ENCODE measurements around the gene AHSA1. TPM values are rescaled to one million over a fixed set of nuclear protein-coding genes. Genes with fewer than 3 reads are reported as not detected.
"Not testable (repeated sequence)": the region's sequence is repeated elsewhere in the genome, so short reads cannot be mapped to it uniquely, and the experiment has no call there.

AHSA1 gene
- total RNA-seq, result 10 to 100 TPM; 83.3 to 86.3 TPM
- long read RNA-seq, transcript AHSA1-201 (9 exons, 1,402 nt), result major isoform, 82 of 86 reads
- long read RNA-seq, partial matches to known transcripts, result 1 of 86 reads
- long read RNA-seq, other reads (novel, unspliced or antisense), result 1 of 86 reads

DNA sequence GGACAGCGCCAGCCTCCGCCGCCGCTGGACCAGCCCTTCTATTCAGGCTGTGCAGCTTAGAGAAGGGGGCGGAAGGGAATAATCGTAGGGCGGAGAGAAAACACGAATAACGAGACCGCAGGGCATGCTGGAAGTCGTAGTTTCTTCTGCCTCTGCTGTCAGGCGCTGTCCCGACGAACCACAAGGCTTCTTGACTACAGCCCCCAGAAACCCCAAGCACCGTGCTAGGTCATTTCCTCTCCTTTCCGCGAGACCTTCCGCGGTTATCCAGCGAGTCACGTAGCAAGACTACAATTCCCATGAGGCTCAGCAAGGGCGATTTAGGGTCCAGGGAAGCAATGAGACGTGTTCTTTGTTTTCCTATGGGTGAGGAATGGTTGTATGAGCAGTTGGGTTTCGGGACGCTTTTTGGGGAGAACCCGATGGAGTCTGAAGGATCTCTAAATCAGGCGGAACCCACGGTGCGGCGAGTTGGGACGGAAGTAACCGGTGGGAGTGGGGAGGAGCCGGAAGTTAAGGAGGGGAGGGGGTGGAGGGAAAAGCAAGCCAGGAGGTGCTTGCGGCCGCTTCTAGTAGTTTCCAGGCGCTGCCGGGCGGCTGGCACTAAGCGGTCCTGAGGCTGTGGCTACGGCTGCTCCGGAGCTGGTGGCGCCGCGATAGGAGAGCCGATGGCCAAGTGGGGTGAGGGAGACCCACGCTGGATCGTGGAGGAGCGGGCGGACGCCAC lies at the start of gene AHSA1, which contains the start of gene VIPAS39:
Gene AHSA1, plus strand, starts transcription at position 572 of the 727 bp plus-strand sequence. Its CDS starts 97 bp downstream, at position 669.
Gene VIPAS39, minus strand, starts transcription at position 80 of the 727 bp plus-strand sequence. CDS start 3,499 bp downstream, outside the sequence.
- intact Hi-C loops (cut with DNase I, micrococcal nuclease), result no loop called here
- DNase-seq, result peak; percentile 93 to 98
- peak; percentile 92 for ATAC-seq

DNA sequence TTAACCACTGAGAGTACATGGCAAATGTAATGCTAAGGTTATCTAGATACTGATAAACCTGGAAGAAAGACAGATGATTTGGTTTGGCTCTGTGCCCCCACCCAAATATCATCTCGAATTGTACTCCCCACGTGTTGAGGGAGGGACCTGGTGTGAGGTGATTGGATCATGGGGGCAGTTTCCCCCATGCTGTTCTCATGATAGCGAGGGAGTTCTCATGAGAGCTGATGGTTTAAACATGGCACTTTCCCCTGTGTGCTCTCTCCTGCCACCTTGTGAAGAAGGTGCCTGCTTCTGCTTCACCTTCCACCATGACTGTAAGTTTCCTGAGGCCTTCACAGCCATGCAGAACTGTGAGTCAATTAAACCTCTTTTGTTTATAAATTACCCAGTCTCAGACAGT lies 48.8 kb upstream of the AHSA1 start:
- peak; percentile 42 for ATAC-seq
- intact Hi-C loops (cut with DNase I, micrococcal nuclease), result no loop called here
- DNase-seq, result peak in 1 of 2 donors; percentile 11

DNA sequence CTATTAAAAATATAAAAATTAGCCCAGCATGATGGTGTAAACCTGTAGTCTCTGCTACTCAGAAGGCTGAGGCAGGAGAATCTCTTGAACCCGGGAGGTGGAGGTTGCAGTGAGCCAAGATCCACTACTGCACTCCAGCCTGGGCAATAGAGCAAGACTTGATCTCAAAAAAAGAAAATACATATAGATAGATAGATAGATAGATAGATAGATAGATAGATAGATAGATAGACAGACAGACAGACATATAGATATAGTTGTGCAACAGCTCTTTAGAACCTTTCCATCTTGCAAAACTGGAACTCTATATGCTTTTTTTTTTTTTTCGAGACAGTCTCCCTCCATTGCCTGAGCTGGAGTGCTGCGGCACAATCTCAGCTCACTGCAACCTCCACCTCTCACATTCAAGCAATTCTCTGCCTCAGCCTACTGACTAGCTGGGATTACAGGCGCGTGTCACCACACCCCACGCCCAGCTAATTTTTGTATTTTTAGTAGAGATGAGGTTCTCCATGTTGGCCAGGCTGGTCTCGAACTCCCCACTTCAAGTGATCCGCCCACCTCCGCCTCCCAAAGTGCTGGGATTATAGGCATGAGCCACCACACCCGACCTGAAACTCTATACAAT lies 42.4 kb upstream of the AHSA1 start:
- DNase-seq; intact Hi-C loops (cut with DNase I, micrococcal nuclease); ATAC-seq: not testable (repeated sequence)

DNA sequence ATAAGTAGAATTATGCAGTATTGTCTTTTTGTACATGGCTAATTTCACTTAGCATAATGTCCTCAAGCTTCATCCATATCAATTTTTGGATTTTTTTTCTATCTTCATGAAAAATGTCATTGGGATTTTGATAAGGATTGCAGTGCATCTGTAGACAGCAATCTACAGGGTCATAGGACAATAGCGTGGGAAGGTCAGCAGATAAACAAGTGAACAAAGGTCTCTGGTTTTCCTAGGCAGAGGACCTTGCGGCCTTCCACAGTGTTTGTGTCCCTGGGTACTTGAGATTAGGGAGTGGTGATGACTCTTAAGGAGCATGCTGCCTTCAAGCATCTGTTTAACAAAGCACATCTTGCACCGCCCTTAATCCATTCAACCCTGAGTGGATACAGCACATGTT lies 41.8 kb upstream of the AHSA1 start:
- DNase-seq; intact Hi-C loops (cut with DNase I, micrococcal nuclease); ATAC-seq: not testable (repeated sequence)

DNA sequence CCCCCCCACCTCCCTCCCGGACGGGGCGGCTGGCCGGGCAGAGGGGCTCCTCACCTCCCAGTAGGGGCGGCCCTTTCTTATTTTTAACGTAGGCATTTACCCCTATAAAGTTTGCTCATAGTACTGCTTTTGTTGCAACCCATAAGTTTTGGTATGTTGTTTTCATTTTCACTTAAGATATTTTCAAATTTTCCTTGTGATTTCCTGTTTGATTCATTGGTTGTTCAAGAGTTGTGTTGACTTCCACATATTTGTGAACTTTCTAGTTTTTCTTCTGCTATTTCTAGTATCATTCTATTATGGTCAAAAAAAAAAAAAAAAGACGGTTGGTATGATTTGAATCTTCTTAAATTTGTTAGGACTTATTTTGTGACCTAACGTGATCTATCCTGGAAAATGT lies 41.1 kb upstream of the AHSA1 start:
- no peak for ATAC-seq
- intact Hi-C loops (cut with DNase I, micrococcal nuclease), result no loop called here
- DNase-seq, result no peak

DNA sequence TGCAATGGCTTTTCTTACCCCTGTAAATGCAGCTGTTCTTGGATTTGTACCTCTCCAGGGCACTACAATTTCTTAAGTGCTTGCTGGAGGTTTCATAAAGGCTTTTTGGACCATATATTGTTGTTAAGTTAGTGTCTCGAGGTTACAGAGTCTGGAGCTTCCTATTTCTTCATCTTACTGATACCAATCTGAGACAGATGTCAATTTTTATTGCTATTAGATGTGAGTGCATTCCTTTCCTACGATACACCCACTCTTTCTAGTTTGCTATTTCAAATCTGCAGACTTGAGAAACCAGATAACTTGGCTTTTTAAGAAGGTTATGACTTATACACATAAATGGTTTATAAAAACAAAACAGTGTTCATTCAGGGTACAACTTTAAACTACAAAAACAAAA lies 36.7 kb upstream of the AHSA1 start:
- ATAC-seq, result no peak
- intact Hi-C loops (cut with DNase I, micrococcal nuclease), result no loop called here

DNA sequence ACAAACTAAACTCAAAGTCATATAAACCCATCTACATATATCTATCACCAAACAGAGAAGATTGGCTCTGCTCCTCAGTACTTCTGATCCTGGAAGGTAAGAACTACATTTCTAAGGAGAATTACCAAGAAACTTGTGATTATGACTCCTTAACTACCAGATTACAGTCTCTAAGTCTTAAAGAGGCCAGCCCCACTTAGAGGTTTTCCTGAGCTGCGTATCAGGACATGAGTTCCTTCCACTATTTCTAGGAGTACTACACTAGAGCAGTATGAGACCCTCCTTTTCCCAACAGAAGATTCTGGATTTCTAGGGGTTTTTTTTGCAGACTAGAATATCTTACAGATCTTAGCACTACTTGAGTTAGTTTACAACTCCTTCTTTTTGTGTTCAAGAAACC lies 34.5 kb upstream of the AHSA1 start, which contains the start of gene NOXRED1:
Gene NOXRED1, minus strand, starts transcription at position 101 of the 400 bp plus-strand sequence. CDS start 634 bp downstream, outside the sequence.
- intact Hi-C loops (cut with DNase I, micrococcal nuclease), result no loop called here
- DNase-seq (no peak), ATAC-seq (no peak)

More for the DNA sequence above, 36.7 kb upstream of the AHSA1 start:
- no peak for DNase-seq

DNA sequence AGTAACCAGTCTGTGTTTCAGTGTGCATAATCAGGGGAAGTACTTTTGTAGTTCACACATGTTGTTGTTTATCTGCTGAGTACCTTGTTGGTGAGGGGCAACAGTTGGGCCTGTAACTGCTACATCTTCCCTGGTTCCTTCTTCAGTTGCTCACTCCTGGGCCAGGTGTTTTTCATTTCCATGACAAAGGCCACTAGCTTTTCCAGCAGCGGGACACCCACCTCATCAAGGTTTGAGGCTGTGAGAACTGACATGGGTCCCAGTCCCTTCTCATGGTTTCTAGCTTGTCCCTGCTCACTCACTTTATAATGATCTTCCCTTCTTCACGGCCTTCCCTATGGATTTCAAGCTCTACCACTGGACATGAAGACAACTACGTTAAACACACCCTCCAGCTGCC lies 33.0 kb upstream of the AHSA1 start:
- no peak for DNase-seq
- intact Hi-C loops (cut with DNase I, micrococcal nuclease), result no loop called here

DNA sequence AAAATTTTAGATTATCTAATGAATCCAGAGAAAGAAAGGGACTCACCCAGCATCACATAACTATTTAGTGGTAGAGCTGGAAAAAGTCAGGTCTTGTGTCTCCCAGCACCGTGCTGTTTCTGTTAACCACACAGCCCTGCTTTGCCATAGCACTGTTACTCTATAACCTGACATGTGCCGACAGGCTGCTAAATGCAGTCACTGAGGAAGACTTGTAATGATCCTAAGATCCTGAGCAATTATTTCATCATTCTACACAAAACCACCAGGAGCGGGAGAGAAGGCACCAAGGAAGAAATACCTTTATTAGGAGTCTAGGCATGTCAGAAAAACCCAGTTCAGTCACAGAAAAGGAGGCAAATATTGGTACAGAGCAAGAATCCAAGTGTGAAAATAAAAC lies 31.5 kb upstream of the AHSA1 start:
- ATAC-seq (no peak), DNase-seq (no peak)
- intact Hi-C loops (cut with DNase I, micrococcal nuclease), result no loop called here

More for the DNA sequence above, 33.0 kb upstream of the AHSA1 start:
- no peak for ATAC-seq

DNA sequence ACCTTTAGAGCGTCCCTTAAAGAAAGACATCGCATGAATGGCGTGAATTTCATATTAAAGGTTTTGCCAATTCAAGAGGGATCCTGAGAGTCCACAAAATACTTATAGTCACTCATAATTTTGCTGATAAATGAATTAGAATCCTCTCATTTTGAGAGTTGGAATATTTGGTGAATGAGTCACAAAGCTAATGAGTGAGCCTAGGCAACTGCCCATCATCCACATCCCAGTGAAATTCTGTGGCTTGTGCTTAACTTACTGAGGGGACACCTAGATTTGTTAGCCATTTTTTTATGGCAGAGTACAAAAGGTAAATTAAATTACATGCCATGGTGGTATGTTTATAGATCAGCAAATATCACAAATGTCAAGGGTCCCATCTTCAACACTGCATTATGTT lies 21.9 kb upstream of the AHSA1 start:
- intact Hi-C loops (cut with DNase I, micrococcal nuclease), result no loop called here
- DNase-seq (no peak), ATAC-seq (no peak)

DNA sequence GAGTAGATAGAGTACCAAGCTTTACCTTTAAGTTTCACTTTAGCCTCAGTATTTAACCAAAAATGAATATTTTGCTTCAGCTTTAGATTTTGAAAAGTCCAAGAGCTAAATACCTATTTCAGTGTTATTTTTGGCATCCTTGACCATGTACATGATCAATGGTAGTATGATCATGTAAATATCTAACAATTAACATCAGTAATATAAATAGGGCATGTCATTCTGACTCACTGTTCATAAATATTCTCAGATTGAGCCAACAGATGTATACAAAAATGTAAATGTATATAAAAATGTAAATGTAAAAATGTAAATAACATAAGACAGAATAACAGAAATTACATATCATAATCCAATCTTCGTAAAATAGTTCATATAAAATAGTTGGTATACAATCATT lies 19.3 kb upstream of the AHSA1 start:
- intact Hi-C loops (cut with DNase I, micrococcal nuclease), result no loop called here
- DNase-seq (no peak), ATAC-seq (no peak)

DNA sequence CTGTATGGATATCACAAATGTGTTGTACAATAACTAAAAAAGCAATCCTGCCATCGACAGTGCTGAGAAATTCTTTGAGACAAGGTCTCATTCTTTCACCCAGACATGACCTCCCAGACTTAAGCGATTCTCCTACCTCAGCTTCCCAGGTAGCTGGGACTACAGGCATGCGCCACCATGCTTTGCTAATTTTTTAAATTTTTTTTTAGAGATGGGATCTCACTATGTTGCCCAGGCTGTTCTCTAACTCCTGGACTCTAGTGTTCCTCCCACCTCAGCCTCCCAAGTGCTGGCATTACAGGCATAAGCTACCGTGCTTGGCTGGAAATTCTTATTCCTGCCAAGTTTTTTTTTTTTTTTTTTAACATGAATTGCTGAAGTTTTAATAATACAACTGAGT lies 18.0 kb upstream of the AHSA1 start:
- no peak for DNase-seq
- intact Hi-C loops (cut with DNase I, micrococcal nuclease), result no loop called here
- no peak for ATAC-seq

DNA sequence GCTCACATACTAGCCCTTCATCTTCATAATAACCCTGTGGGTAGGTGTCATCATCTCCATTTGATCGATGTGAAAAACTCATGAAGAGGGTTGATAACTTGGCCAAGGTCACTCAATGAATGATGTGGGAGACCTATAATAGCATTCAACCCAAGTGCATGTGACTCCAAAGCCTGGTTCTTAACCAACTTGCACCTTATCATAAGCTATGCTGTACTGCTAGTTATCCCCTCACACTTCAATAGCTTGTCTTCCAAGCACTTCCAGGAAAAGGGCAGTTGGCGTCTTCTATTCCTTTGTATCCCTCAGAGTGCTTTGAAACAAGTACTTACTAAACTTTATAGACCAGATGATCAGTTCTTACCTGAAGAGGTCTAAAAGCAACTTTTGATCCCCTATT lies 15.7 kb upstream of the AHSA1 start:
- no peak for ATAC-seq
- intact Hi-C loops (cut with DNase I, micrococcal nuclease), result no loop called here
- DNase-seq, result no peak

DNA sequence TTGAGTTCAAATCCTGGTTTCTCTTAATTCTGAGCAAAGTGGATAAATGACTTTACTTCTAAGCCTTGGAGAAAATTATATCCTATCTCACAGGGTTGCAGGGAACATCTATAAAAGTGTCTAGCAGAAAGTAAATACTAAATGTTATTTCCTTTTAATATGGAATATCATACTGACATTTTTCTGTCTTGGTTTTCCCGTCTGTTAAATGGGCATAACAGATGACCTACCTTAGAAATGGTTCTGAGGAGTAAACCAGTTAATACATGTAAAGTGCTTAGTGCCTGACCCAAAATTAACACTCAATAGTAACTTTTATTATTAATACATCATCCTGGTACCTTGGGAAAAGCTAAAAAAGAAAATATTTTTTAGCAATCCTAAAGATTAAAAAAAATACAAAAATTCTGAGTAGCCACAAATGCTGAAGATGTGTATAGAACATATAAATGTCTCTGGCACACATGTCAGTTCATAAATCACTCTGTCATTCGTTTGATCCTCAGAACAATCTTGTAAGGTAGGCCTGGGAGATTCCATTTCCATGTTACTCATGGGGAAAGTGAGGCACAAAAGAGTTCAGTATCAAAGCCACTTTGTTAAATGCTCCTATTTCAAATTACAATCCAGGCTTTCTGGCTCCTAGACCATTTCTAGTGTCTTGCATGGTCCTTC lies 1.8 kb upstream of the AHSA1 start:
- ATAC-seq, result no peak
- no peak for DNase-seq
- intact Hi-C loops (cut with DNase I, micrococcal nuclease), result no loop called here

DNA sequence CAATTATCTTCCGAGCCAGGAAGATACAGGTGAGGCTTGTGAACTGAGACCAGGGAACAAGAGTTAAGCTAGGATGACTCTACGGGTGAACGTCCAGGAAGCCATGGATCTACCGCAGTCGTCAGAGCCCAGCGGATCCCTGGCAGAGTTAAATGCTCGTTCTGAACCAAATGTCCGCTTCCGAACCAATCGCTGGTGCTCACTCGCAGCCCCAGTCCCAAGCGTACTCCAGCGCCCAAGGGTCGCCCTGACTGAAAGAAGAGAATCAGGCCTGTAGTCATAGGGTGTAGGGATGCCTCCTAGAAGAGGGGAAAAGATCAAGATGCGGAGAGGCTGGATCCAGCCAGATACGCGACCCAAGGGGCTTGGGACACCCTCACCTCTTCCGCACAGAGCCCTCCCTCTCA lies 775 bp upstream of the AHSA1 start:
- peak; percentile 25 for ATAC-seq
- intact Hi-C loops (cut with DNase I, micrococcal nuclease), result no loop called here
- DNase-seq, result no peak

DNA sequence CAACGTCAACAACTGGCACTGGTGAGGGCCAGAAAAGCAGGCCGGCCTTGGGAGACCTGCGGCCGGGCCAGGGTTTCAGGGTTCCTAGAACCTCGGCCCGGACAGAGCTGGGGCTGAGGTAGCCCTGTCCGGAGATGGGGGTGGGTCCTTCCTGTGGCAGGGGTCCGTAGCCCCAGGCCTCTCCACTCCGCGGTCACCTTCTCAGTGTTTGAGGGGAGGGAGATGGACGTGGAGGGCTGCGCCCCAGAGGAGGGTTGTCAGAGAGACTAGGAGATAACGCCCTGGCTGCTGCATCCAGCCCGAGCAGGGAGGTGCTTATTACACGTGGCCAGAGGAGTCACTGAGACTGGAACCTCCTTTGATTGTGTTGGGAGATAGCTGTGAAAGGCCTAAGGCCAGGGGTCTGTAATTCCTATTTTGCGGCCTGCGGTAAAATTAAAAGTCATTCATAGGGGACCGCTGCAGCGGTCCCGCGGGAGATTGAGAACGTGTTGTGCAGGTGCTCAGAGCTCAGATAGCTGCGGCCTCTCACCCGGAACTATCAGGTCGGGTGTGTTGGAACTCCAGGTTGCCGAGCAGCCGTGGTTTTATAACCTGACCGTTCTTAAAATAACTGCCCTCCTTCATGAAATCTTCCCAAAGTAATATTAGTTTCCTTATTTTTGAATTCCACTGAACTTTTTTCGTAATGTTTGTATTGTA lies 507 bp downstream of the AHSA1 start:
- peak; percentile 47 for ATAC-seq
- peak; percentile 47 to 54 for DNase-seq

DNA sequence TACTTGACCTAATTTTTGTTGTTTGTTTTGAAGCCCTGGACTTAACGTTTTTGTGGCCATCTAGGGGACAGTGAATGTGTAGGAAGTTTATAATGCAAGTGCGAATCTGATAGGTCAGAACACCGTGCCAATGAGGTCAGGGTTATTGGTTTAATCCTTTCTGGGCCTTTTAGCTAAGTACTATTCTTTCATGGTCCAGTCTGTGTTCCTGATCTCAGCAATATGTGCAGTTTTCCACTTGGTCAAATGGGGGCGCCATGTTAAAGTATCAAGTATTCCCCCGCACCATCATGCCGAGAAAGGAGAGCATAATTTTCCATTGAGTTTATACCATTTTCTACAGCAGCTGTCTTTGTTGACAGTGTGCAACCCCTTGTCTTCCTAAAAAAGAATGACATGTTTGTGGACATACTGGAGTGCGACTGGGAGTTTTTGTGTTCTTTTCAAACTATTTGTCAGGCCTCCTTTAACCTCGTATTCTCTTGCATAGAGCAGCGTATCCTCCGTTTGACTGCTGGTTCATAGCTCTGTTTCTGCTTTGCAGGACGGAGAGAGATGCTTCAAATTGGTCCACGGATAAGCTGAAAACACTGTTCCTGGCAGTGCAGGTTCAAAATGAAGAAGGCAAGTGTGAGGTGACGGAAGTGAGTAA lies 1.3 kb downstream of the AHSA1 start:
- intact Hi-C loops (cut with DNase I, micrococcal nuclease), result no loop called here
- DNase-seq (peak; percentile 57 to 79), ATAC-seq (peak; percentile 14)

More for the DNA sequence above, 507 bp downstream of the AHSA1 start:
- intact Hi-C loops (cut with DNase I, micrococcal nuclease), result no loop called here

DNA sequence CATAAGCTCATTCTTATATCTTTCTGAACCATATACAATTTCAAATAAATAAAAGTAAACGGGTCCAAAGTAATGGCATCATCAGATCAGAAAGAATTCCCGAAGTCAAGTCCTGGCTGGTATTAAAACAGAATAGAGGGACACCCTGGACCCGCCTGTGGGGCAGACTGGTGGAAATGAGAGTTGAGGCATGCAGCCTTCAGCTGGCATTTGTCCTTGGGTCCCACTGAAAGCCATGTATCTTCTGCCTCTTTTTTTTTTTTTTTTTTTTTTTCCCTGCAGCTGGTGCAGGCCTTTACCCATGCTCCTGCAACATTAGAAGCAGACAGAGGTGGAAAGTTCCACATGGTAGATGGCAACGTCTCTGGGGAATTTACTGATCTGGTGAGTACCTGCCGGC lies 9.9 kb downstream of the AHSA1 start:
- ATAC-seq (no peak), DNase-seq (no peak)
- intact Hi-C loops (cut with DNase I, micrococcal nuclease), result loop anchor here in 1 of 2 donors (5.0 kb wide), 1 partner anchor 84 kb away; no protein-coding TSS in a partner anchor
